Endometrial microvascular endothelial cells (primary cell): Measurements from ENCODE around the gene PIK3C2G. TPM values are rescaled to one million over a fixed set of nuclear protein-coding genes. Genes with fewer than 3 reads are reported as not detected.

Source experiments
- in situ Hi-C: cut with HindIII; loops from 2 replicates; pipeline ENCODE4 v1.10.0; 2017; ENCODE audit warnings: low sequenced_read_pairs, low pct_unique_long_range_greater_than_20kb; ENCODE audit errors: inconsistent ontology term
- total RNA-seq: library from RNA; depleted of rRNA; stranded (reverse); fragments of >200 nt; gene quantifications from one replicate; pipeline ENCODE4 v1.2.3, GENCODE V29; 2015; ENCODE audit errors: inconsistent ontology term

The PIK3C2G gene
- total RNA-seq, 1 donor from 2014 or later = not detected

DNA sequence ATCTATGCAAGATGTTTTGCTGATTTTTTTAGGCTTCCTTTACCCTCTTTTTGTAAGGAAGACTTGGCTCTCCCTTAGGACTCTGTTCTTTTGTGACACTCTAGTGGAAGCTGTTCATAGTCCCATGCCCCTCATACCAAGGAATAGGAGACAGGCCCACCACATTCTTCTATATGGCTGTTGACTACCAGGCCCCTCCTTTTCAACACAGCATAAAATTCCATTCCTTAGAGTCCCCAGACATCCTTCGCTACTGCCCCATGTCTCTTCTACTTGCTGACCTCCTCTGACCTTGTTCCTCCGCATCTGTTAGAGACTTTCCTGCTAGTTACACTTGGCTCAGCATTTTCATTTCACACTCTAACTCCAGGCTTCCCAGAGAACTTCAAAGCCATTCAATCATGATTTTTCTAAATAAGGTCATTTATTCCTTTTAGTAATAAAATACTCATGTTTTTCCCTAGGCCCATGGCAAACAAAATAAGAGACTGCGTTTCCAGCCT is 9.7 kb downstream of the PIK3C2G start:
- in situ Hi-C loops = no loop called here

DNA sequence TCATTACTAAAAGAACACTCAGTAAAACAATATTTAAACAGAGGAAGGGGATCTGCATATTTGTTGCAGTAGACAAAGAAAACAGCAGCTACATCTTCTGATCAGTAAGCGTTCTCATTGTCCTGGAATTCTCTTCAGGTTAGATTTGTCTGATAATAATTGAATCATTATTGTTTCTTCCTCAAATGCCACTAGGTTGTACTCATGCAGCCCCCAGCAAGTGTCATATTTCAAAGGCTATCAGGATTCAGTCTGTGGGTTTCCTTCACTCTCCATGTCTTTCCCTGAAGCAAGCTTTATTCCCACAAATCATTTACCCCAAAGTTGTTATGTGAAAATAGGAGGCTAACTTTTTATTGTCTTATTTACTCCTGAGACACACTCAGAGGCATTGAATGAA is 14.7 kb downstream of the PIK3C2G start:
- in situ Hi-C loops = no loop called here

DNA sequence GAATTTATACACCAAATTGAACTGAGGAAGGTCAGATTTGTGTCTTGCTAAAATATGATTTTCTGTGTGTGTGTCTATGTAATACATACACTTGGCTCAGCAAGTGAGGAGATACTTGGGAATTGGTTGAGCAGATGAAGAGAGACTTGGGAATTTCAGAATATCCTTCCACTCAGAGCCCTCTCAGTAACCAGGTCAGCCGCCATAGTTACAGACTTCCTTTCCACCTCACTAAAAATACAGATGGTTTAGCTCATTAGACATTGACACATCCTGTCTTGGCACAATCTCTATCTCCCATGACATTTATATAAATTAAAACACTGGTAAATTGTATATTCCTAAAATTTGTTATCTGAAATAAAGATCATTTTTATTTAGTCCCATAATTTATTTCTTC is 15.9 kb downstream of the PIK3C2G start:
- in situ Hi-C loops = no loop called here

DNA sequence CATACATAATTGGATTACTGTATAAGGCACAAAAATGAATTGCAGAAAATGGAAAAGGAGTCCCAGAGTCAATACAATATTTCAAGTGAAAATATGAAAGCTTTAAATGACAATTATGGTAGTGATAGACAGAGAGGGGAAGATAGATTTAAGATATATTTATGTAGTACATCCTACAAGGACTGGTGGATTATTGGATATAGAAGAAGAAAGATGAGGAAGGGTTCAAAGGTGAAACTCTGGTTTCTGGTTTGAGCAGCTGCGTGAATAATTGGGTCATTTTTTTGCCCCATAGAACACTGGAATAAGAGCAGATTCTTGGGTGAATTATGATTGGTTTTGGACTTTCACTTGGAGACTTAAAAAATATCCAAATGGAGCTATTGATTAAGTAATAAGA is 19.4 kb downstream of the PIK3C2G start:
- in situ Hi-C loops = no loop called here

DNA sequence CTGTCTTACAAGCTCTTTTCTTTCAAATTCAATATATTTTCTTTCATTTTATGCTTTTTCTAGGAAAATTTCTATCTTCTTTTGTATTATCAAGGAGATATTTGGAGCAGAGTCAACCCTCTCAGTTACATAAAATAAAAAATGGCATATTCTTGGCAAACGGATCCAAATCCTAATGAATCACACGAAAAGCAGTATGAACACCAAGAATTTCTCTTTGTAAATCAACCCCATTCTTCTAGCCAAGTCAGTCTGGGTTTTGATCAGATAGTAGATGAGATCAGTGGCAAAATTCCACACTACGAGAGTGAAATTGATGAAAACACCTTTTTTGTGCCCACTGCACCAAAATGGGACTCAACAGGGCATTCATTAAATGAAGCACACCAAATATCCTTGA is 20.6 kb downstream of the PIK3C2G start:
- in situ Hi-C loops = no loop called here

DNA sequence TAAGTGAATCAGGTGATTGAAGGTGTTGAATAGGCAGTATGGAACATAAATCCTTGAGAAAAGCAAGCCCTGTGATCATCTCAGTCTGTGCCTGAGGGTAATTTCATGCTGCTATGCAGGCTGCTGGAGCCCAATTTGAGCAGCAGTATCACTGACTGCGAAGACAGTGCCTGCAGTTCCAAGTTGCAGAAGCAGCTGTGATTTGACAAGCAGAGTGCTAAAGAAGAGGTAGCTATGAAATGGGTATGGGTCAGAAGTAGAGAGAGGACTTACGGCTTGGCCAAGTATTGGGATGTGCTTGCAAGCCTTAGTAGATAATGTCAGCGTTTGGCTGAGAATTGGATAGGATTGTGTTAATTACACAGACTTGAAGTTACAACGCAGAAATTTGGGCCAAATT is 22.5 kb downstream of the PIK3C2G start:
- in situ Hi-C loops = no loop called here

DNA sequence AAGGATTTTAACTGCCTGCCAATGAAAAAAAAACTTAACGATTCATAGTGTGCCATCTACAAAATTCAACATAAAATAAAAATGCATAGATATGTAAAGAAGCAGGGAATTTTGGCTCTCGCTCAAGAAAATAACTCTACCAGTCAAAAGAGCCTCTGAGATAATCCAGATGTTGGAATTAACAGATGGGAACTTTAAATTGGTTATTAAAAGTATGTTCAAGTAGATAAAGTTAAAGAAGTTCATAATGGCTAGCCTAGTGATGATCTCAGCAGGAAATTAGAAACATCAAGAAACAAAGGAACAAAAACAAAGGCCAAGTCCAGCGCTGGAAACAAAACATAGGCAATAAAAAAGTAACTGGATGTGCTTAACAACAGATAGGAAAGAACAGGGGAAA is 23.1 kb downstream of the PIK3C2G start:
- in situ Hi-C loops = no loop called here

DNA sequence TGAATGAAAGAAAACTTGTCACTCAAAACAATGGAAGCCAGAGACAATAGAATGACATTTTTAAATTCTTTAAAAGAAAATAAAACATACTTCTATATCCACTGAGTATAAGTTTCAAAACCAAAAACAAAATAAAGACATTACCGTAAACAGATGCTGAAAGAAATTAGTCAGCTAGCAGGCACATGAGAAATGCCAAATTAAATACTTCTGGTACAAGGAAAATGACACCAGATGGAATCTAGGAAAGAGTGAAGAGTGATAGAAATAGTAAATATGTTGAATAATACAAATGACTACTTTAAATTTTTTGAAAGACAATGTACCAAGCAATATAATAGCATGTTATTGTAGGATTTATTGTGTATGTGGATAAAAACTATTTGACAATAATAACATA is 23.8 kb downstream of the PIK3C2G start:
- in situ Hi-C loops = no loop called here

DNA sequence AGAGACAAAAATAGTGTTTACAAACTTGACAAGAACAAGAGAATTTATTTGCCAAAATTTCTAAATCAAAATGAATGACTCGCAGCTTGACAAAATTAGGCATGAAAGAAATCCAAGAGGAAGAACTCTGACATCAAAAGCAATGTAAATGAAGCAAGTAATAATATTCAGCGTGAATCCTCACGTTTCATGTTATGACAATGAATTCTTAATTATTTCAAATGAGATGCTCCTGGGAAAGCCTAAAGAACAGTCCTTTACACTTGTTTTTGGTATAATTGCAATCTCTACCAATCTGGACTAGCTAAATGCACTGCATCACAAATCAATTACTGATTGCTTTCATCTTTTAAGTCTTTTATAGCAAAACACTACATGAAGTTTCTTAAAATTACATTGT is 29.1 kb downstream of the PIK3C2G start:
- in situ Hi-C loops = no loop called here

DNA sequence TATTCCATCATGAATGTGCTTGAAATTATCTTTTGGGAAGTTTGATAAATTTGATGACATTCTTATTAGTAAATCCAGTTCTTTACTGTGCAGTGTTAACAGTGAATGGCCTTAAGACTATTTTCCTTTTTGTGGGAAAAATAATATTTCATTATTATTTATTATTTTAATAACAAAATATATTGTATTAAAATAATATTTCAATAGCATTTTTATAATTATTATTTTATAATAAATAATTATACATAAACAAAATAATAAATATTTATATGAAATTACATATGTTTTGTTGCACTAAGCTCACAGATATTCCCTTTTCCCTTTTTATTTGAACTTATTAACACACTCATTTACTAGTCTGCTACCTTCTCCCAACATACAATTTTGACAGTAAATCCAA is 33.6 kb downstream of the PIK3C2G start:
- in situ Hi-C loops = no loop called here

DNA sequence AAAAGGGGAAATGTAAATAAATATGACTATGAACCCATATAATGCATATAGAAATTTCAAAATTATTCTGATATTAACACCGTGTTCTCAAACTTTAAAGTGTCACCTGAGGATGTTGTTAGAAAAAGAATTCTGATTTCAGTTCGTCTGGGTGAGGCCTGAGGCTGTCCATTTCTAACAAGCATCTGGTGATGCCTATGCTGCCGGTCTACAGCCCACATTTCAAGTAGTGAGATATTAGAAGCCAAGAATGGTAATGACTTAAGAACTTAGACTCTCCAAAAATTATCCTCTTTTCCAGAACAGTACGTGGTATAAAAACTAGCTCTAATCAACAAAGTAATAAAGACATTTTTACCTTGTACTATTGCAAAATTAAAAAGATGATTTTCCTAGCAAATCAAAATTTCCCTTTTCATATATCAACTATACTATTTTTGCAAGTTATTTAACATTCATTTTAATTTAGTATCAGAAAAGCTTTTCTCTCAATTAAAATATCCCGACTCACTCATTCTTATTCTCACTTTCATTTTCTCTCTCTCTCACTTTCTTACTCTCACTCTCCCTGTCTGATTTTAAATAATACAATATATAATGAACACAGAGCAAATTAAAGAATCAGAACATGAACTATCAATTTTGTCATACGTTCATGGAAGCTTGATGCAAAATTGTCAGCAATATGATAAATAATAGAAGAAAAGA is 35.0 kb downstream of the PIK3C2G start:
- in situ Hi-C loops = no loop called here

DNA sequence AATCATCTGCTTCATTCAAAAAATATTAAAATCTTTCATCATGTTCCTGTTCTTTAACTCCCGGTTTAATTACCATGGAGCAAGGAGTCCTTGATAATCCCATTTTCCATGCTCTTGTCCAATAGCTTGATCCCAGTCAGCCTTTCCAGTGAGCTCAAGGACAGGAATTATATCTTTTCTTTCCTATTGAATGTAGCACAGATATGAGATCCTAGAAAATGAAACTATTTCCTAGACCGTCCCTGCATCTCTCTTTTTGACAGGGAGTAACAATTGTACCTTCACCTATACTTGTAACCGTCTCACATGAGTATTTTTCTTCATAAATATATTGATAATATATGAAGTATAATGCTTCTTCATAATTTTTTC is 35.6 kb downstream of the PIK3C2G start:
- in situ Hi-C loops = no loop called here

DNA sequence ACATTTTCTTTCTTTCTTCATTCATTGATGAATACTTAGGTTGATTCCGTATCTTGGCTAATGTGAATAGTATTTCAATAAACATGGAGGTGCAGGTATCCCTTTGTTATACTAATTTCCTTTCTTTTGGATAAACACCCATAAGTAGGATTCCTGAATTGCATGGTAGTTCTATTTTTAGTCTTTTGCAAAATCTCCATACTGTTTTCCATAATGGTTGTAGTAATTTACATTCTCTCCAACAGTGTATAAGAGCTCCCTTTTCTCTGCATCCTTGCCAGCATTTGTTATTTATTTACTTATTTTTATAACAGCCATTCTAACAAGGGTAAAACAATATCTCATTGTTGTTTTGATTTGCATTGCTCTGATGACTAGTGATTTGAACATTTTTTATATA is 36.6 kb downstream of the PIK3C2G start:
- in situ Hi-C loops = no loop called here

DNA sequence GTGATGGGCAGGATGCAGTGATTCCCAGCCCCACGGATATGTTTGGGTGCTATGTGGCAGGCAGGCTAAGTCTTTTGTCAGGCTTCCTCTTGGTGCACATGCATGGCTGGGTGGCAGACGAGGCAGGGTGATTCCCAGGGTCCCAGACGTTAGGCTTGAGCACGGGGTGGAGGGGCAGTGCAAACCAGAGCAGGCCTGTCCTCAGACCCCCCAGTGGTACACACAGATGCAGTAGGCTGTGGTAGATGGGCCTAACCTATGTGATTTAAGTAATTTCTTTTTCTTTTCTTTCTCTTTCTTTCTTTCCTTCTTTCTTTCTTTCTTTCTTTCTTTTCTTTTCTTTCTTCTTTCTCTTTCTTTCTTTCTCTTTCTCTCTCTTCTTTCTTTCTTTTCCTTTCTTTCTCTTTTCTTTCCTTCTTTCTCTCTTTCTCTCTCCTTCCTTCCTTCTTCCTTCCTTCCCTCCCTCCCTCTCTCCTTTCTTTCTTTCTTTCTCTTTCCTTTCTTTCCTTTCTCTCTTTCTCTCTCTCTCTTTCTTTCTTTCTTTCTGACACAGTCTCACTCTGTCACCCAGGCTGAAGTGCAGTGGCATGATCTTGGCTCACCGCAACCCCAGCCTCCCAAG is 41.6 kb downstream of the PIK3C2G start:
- in situ Hi-C loops = no loop called here

DNA sequence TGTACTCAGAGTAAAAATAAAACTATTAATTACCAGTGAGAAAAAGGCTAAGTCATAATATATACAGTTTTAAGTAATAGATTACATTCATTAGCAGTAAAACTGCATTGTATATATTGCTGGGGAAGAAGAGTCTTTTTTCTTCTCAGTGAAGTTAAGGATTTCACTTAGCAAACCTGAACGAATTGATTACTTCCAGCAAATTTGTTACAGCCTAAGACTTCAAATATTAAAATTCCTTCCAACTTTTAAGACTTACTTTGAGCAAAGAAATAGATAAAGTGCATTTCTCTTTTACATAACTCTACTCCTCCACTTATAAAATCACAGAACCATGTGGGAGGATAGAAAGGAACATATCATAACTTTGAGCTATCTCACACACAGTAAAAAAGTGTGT is 43.3 kb downstream of the PIK3C2G start:
- in situ Hi-C loops = no loop called here

DNA sequence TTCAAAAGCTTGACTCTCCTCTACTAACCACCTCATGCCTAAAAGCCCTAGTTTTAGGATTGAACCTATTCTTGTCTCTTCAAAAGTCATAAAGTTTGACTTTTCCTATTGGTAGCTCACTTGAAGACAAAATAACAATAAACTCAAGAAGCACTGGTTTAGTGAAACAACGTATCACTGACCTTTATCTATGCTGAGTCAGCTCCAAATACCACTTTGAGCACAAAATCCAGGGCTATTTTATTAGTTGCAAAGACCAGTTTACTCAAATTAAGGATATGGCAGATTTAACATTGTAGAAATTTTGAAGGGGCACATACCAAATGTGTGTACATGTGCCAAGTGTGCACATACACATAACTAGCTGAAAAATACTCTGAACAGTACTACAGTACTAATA is 45.0 kb downstream of the PIK3C2G start:
- in situ Hi-C loops = no loop called here

DNA sequence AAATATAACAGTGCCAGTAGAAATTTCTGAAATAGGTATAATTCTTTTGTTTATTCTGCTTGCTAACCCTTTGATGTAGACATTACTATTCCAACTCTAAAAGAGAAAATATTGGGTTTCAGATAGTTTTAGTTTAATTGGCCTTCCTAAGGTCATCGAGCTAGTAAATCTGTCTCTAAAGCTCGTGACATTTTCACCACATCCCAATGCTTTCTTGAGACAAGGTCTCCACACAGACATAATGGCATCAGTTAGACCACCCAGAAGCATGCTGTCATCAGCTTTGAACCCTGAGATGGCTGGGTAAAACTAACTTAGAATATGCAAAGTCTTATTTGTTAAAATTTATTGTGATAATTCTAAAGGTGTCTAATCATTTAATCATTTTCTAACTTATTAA is 52.0 kb downstream of the PIK3C2G start:
- in situ Hi-C loops = no loop called here

DNA sequence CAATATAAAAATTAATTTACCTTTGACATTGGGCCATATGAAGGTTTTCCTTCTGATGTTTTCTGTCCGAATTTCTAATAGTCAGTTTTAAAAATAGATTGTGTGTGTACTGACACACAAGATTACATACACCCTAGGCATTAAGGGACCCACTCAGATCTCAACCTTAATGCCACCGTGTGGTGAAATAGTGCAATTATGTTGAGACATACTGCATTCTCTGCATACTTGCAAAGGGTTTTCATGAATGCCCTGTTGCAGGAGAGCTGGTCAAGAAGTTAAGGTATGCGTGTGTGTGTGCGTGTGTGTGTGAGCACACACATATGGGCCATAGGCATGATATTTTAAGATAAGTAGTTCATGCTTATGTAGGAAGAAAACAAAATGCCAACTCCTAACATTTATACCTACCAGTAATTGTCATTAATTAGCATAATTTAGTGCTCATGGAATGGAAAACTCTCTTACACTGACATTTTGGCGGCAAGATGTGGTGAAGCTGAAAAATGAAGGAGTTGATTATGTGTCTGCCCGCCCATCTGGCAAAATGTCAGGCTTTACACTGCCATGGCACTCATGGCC is 58.8 kb downstream of the PIK3C2G start:
- in situ Hi-C loops = no loop called here

DNA sequence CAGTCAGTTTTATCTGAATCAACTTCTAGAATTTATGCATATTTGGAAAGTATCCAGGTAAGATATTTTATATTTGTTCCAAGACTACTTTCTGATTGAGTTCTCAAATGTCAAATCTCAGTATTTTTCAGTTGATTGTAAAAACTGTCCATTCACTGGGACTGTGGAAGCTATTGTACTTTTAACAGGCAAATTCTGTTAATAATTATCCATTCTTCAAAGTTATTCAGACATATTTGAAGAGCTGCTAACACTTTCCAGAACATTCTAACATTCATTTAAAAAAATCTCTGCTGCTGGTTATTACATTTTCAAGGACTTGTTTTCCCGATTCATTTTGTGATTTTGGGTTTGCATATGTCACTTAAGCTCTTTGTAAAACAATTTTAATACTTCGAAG is 59.7 kb downstream of the PIK3C2G start:
- in situ Hi-C loops = no loop called here

DNA sequence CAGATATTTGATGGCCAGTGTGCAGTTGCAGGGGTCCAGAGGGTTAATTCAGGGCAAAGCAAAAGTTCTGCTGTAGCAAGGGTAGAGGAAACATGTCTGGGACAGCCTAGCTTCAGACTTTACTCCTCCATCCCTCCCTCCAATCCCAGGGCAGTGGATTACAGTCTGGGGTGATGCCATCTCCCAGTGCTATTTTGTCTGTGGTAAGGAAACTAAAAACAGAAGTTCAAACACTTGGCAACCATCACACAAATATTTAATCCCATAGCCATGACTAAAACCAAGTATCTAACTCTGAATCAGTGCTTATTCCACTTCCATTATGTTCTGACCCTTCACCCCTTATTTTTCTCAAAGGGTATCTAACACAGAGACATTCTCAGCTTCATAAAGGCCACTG is 61.8 kb downstream of the PIK3C2G start:
- in situ Hi-C loops = no loop called here
